GM19468 (cell line): ENCODE measurements around the gene HAO2.
"Not testable (repeated sequence)": the region's sequence is repeated elsewhere in the genome, so short reads cannot be mapped to it uniquely, and the experiment has no call there.

Experiments
- ATAC-seq: cut with Tn5 transposase; IDR thresholded peaks from one replicate; pipeline ENCODE4 v1.9.1; 2021; ENCODE audit warnings: mild to moderate bottlenecking, moderate library complexity, moderate number of reproducible peaks; ENCODE audit not compliant: unreplicated experiment; ENCODE audit errors: extremely low read depth

HAO2 gene

GRCh38 chr1:119376594-119376993 lies 8.0 kb downstream of the HAO2 start:
- no peak for ATAC-seq

GRCh38 chr1:119377594-119377993 lies 9.0 kb downstream of the HAO2 start:
- not testable (repeated sequence) for ATAC-seq

GRCh38 chr1:119379117-119379516 lies 10.5 kb downstream of the HAO2 start:
- ATAC-seq, result no peak

- no peak for ATAC-seq
These were observed 11.7 kb downstream of the HAO2 start for GRCh38 chr1:119380304-119380703.

- ATAC-seq, result no peak
These were observed 12.5 kb downstream of the HAO2 start for GRCh38 chr1:119380983-119381662.

GRCh38 chr1:119384591-119384990 lies 16.0 kb downstream of the HAO2 start:
- ATAC-seq, result no peak

- no peak for ATAC-seq
These were observed 17.1 kb downstream of the HAO2 start for GRCh38 chr1:119385650-119386049.

- ATAC-seq, result no peak
These were observed 19.3 kb downstream of the HAO2 start for GRCh38 chr1:119387858-119388257.

GRCh38 chr1:119388450-119388849 lies 19.9 kb downstream of the HAO2 start:
- no peak for ATAC-seq

GRCh38 chr1:119390526-119390925 lies 21.9 kb downstream of the HAO2 start:
- no peak for ATAC-seq

GRCh38 chr1:119391749-119392148 lies 23.2 kb downstream of the HAO2 start:
- no peak for ATAC-seq

GRCh38 chr1:119394085-119394484 lies 25.5 kb downstream of the HAO2 start:
- ATAC-seq, result no peak

- ATAC-seq, result no peak
These were observed 28.4 kb downstream of the HAO2 start for GRCh38 chr1:119396982-119397381.

- ATAC-seq, result no peak
These were observed 29.4 kb downstream of the HAO2 start for GRCh38 chr1:119397986-119398385.

GRCh38 chr1:119404736-119405135 lies 36.2 kb downstream of the HAO2 start:
- no peak for ATAC-seq

GRCh38 chr1:119409731-119410130 lies 41.1 kb downstream of the HAO2 start:
- ATAC-seq, result no peak

GRCh38 chr1:119410961-119411360 lies 42.4 kb downstream of the HAO2 start:
- no peak for ATAC-seq

GRCh38 chr1:119414950-119415349 lies 46.4 kb downstream of the HAO2 start, which contains the start of gene HSD3B2:
TSS of gene HSD3B2 (plus strand) at chr1:119415150. CDS start at chr1:119415420, 270 bp downstream.
- ATAC-seq, result no peak

- no peak for ATAC-seq
These were observed 47.5 kb downstream of the HAO2 start for GRCh38 chr1:119416006-119416640.

GRCh38 chr1:119419109-119419508 lies 50.5 kb downstream of the HAO2 start:
- ATAC-seq, result no peak

GRCh38 chr1:119420638-119421037 lies 52.1 kb downstream of the HAO2 start:
- no peak for ATAC-seq

- no peak for ATAC-seq
These were observed 54.0 kb downstream of the HAO2 start for GRCh38 chr1:119422631-119423030.
